Spleen (tissue), 11 donors: ENCODE data around the gene MADD. TPM values are rescaled to one million over a fixed set of nuclear protein-coding genes. Genes with fewer than 3 reads are reported as not detected.
"Not testable (repeated sequence)": the region's sequence is repeated elsewhere in the genome, so short reads cannot be mapped to it uniquely, and the experiment has no call there.

Experiments used
- DNase-seq: peaks from one replicate; pipeline ENCODE4 v3.0.0-alpha.2; 2020
- H3K27ac ChIP-seq, 8 donors: fragments of 200-600 bp; sonication (generic) in 7 of 8; 1 replicate in 4 of 8; 2 replicates in 4 of 8; pipeline versions ENCODE4 v1.5.0 to v1.8.0; 2016 to 2021; ENCODE audit warnings: inconsistent platforms in 4 of 8, mild to moderate bottlenecking in 4 of 8, moderate library complexity in 1 of 8
- H3K27me3 ChIP-seq, 7 donors: fragments of 200-600 bp; sonication (generic) in 6 of 7; replicated peaks in 1 of 7; 1 replicate in 4 of 7; 2 replicates in 3 of 7; pipeline versions ENCODE4 v1.5.0 to v1.8.0; 2016 to 2021; ENCODE audit warnings: inconsistent platforms in 3 of 7, mild to moderate bottlenecking in 1 of 7
- H3K36me3 ChIP-seq, 6 donors: fragments of 200-600 bp; sonication (generic) in 5 of 6; 1 replicate in 4 of 6; 2 replicates in 2 of 6; pipeline versions ENCODE4 v1.5.0 to v1.8.0; 2016 to 2021; ENCODE audit warnings: inconsistent platforms in 2 of 6
- H3K4me1 ChIP-seq, 6 donors: fragments of 200-600 bp; sonication (generic) in 5 of 6; 1 replicate in 3 of 6; 2 replicates in 3 of 6; pipeline versions ENCODE4 v1.5.0 to v1.8.0; 2016 to 2021; ENCODE audit warnings: inconsistent platforms in 3 of 6
- H3K4me3 ChIP-seq, 8 donors: fragments of 200-600 bp; sonication (generic) in 7 of 8; 1 replicate in 4 of 8; 2 replicates in 4 of 8; pipeline versions ENCODE4 v1.5.0 to v1.8.0; 2016 to 2021; ENCODE audit warnings: inconsistent platforms in 4 of 8, mild to moderate bottlenecking in 4 of 8, moderate library complexity in 2 of 8
- H3K9me3 ChIP-seq, 8 donors: fragments of 200-600 bp; sonication (generic) in 7 of 8; 1 replicate in 4 of 8; 2 replicates in 4 of 8; pipeline versions ENCODE4 v1.5.0 to v1.8.0; 2016 to 2021; ENCODE audit warnings: inconsistent platforms in 4 of 8
- CTCF ChIP-seq, 11 experiments: fragments of 200-600 bp in 7 of 11; fragments of 450-650 bp in 4 of 11; sonication (generic) in 4 of 11; IDR thresholded peaks in 8 of 11; conservative IDR thresholded peaks in 3 of 11; 1 replicate in 7 of 11; 2 replicates in 4 of 11; pipeline versions ENCODE4 v1.4.0 to v1.8.0; 2016 to 2021; ENCODE audit warnings: antibody characterized with exemption in 11 of 11, inconsistent platforms in 4 of 11, mild to moderate bottlenecking in 1 of 11
- POLR2A ChIP-seq, 3 donors: fragments of 450-650 bp; IDR thresholded peaks; one replicate each; pipeline ENCODE4 v1.5.1; 2017; ENCODE audit warnings: antibody characterized with exemption in 3 of 3, mild to moderate bottlenecking in 1 of 3
- POLR2AphosphoS5 ChIP-seq, 3 donors: sonication (generic); formaldehyde crosslinking; IDR thresholded peaks; one replicate each; pipeline ENCODE4 v1.5.1; 2017; ENCODE audit warnings: antibody characterized with exemption in 3 of 3
- WGBS, 5 donors: extraction: QIAGEN DNeasy Blood & Tissue Kit in 3 of 5; methylation state at CpG; one replicate each; pipeline versions ENCODE4 v1.1.5 to v1.1.7; 2013 to 2018; 5-methylcytosine and 5-hydroxymethylcytosine counted together
- intact Hi-C: fragments of 100-400 bp; cut with DNase I; formaldehyde crosslinking; loops from one replicate; pipeline ENCODE4 v1.15.0; 2023; ENCODE audit warnings: low total_unique reads
- polyA plus RNA-seq, 3 donors: library from polyadenylated mRNA; stranded (reverse); fragments of 200-250 nt; gene quantifications; one replicate each; pipeline ENCODE4 v1.2.1, GENCODE V29; 2013
- total RNA-seq, 7 donors: library from RNA; depleted of rRNA in 3 of 7; stranded (reverse); fragments of >200 nt in 3 of 7; fragmentation: NEBNext Ultra II Directional in 4 of 7; extraction: Animal tissue kit (Norgen Biotek cat#: 25700) in 4 of 7; gene quantifications; one replicate each; pipeline versions ENCODE4 v1.1.0 to v1.2.1, GENCODE V29; 2016 to 2021
- donor health status: healthy with polysubstance abuse.
- donor health status: DM: no; HTN: no; CAD: no; lungs with moderate emphysema.
- donor health status: DM: no; HTN: no; CAD: no.
- donor health status: Bipolar disorder and iron deficiency.
- donor health status: healthy.
- donor health status: DM: no; HTN: no; CAD: no.
- donor health status: DM: yes; HTN: yes; CAD: no.

The MADD gene
- total and polyA plus RNA-seq, 10 donors, result 15.7 to 82.4 (median 63.3) TPM

GRCh38 chr11:47332791-47333525, 63.0 kb downstream of the MADD start:
- no peak overlapping the region for H3K4me3 ChIP-seq
- no peaks in the 10 kb centered on the region for H3K27me3 ChIP-seq
- TF ChIP-seq POLR2AphosphoS5 (IDR thresholded peaks at IDR 0.05), result no peak
- TF ChIP-seq POLR2A (IDR thresholded peaks at IDR 0.05), result no peak
- TF ChIP-seq CTCF (IDR thresholded peaks at IDR 0.05 in 8 of 11, conservative IDR thresholded peaks at IDR 0.05 in 3 of 11), result no peak
- peaks cover 0 to 32% (median 22%) of the 10 kb centered on the region in 6 donors for H3K4me1 ChIP-seq
- H3K27ac ChIP-seq, result no peak overlapping the region
- 91 to 97% (median 95%) methylated on average over 16 to 20 of the region's 20 CpGs for WGBS, 5 donors
- H3K36me3 ChIP-seq, result peaks cover 0 to 27% (median 19%) of the 10 kb centered on the region in 6 donors
- DNase-seq, result peak; percentile 65
- intact Hi-C loops, result no loop called here
- no peaks in the 10 kb centered on the region for H3K9me3 ChIP-seq

GRCh38 chr11:47333526-47333845, 63.6 kb downstream of the MADD start:
- no peak for DNase-seq
- 91 to 98% (median 93%) methylated on average over 9 to 14 of the region's 14 CpGs for WGBS, 5 donors
- TF ChIP-seq POLR2AphosphoS5 (IDR thresholded peaks at IDR 0.05) (no peak), POLR2A (IDR thresholded peaks at IDR 0.05) (no peak), CTCF (IDR thresholded peaks at IDR 0.05 in 8 of 11, conservative IDR thresholded peaks at IDR 0.05 in 3 of 11) (no peak)

DNA sequence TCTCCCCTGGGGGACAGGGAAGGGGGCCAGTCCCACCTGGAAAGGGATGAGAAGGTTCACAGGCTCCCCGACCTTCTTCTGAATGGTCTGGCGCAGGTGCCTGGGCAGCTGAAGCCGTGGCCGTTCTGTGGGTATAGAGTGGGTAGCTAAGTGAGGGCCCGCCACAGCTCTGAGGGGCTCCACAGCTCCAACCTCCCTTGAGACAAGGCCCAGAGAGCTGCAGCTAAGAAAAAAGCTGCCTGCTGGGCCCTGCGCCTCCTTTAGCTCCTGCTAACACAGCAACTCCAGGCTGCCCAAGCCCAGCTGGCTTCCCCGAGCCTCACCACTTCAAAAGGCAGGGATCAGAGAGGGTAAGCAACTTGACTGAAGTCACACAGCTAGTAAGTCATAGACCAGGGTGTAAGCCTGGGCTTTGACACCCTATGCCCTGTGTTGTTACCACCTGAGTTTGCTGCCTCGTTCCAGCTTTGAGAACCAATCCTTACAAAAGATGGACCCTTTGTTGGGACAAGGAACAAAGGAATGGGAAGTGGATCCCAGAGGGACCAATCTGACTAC, 64.0 kb downstream of the MADD start:
- DNase-seq, result peak; percentile 69
- Histone ChIP-seq H3K4me3 (no peak overlapping the region), H3K27me3 (no peaks in the 10 kb centered on the region), H3K27ac (no peak overlapping the region), H3K9me3 (no peaks in the 10 kb centered on the region), H3K4me1 (peaks cover 0 to 22% (median 14%) of the 10 kb centered on the region in 6 donors), H3K36me3 (peaks cover 0 to 36% (median 14%) of the 10 kb centered on the region in 6 donors)
- intact Hi-C loops, result no loop called here
- TF ChIP-seq CTCF (IDR thresholded peaks at IDR 0.05 in 8 of 11, conservative IDR thresholded peaks at IDR 0.05 in 3 of 11) (no peak), POLR2AphosphoS5 (IDR thresholded peaks at IDR 0.05) (no peak), POLR2A (IDR thresholded peaks at IDR 0.05) (no peak)
- WGBS, 5 donors, result 89 to 98% (median 91%) methylated on average over 3 to 8 of the region's 8 CpGs

More at GRCh38 chr11:47333526-47333845, 63.6 kb downstream of the MADD start:
- Histone ChIP-seq H3K27ac (no peak overlapping the region), H3K4me3 (no peak overlapping the region), H3K4me1 (peaks cover 0 to 27% (median 18%) of the 10 kb centered on the region in 6 donors), H3K9me3 (no peaks in the 10 kb centered on the region), H3K27me3 (no peaks in the 10 kb centered on the region), H3K36me3 (peaks cover 0 to 31% (median 17%) of the 10 kb centered on the region in 6 donors)
- intact Hi-C loops, result no loop called here

DNA sequence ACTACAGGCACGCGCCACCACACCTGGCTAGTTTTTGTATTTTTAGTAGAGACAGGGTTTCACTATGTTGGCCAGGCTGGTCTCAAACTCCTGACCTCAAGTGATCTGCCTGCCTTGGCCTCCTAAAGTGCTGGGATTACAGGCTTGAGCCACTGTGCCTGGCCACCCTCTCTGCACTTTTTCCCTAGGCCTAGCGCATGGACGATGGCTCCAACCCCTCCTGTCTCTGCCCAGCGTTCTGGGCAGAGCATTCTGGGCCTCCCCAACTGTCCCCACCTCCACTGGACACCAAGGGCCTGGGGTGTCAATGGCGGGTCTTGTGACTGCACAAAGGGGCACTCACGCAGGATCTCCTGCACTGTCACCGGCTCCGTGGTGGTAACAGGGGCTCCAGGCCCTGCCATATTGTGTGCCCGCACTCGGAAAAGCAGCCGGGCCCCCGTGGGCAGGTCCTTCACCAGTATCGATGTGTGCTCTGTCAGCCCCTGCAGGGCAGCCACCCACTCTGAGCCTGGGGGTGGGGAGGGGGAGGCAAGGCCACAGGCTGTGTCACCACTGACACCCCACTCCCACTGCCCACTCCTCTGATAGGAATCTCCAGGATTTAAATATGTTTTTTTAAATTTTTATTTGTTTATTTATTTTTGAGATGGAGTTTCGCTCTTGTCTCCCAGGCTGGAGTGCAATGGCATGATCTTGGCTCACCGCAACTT, 64.9 kb downstream of the MADD start:
- Histone ChIP-seq H3K4me1 (peaks cover 0 to 13% (median 6%) of the 10 kb centered on the region in 6 donors), H3K36me3 (peaks cover 0 to 42% (median 8%) of the 10 kb centered on the region in 6 donors)
- H3K9me3 ChIP-seq, intact Hi-C loops, H3K27me3 ChIP-seq, H3K4me3 ChIP-seq, H3K27ac ChIP-seq: not testable (repeated sequence)
- 92 to 96% (median 94%) methylated on average over 16 of the region's 16 CpGs for WGBS, 5 donors
- peak; percentile 54 for DNase-seq
